Colonic mucosa (tissue), 4 donors: ENCODE results near the gene NOP14. TPM values are rescaled to one million over a fixed set of nuclear protein-coding genes. Genes with fewer than 3 reads are reported as not detected.
"Not testable (repeated sequence)": the region's sequence is repeated elsewhere in the genome, so short reads cannot be mapped to it uniquely, and the experiment has no call there.

Experiments
- DNase-seq: peaks from one replicate; pipeline ENCODE4 v3.0.0-alpha.2; 2020
- H3K27ac ChIP-seq: fragments of 200-600 bp; one replicate; pipeline ENCODE4 v1.8.0; 2021
- H3K27me3 ChIP-seq: fragments of 200-600 bp; one replicate; pipeline ENCODE4 v1.8.0; 2021
- H3K36me3 ChIP-seq: fragments of 200-600 bp; one replicate; pipeline ENCODE4 v1.8.0; 2021
- H3K4me1 ChIP-seq: fragments of 200-600 bp; one replicate; pipeline ENCODE4 v1.8.0; 2021; ENCODE audit warnings: mild to moderate bottlenecking
- H3K4me3 ChIP-seq: fragments of 200-600 bp; one replicate; pipeline ENCODE4 v1.8.0; 2021
- H3K9ac ChIP-seq, 2 donors: one replicate each; pipeline ENCODE4 v1.7.0; 2013; ENCODE audit warnings: control low read depth in 2 of 2, low read depth in 2 of 2, low read length in 2 of 2
- H3K9me3 ChIP-seq: fragments of 200-600 bp; one replicate; pipeline ENCODE4 v1.8.0; 2021
- CTCF ChIP-seq: fragments of 200-600 bp; IDR thresholded peaks from one replicate; pipeline ENCODE4 v1.8.0; 2022; ENCODE audit warnings: antibody characterized with exemption, mild to moderate bottlenecking
- intact Hi-C: fragments of 100-400 bp; cut with DNase I; formaldehyde crosslinking; loops from one replicate; pipeline ENCODE4 v1.14.1; 2022
- total RNA-seq, 2 donors: library from RNA; stranded (reverse); fragmentation: NEBNext Ultra II Directional in 1 of 2; extraction: Animal tissue kit (Norgen Biotek cat#: 25700) in 1 of 2; gene quantifications; one replicate each; pipeline ENCODE4 v1.2.1, GENCODE V29; 2021
- donor health status: healthy.
- donor health status: DM: no; HTN: no; CAD: no.
- donor health status: DM: no; HTN: no; CAD: no.

The NOP14 gene
- total RNA-seq, 2 donors from 2014 or later: 16.5 to 40.4 TPM

GRCh38 chr4:2923141-2923551 is 40.1 kb downstream of the NOP14 start:
- no peaks in the 10 kb centered on the region for H3K9me3 ChIP-seq
- no peak for DNase-seq

GRCh38 chr4:2922453-2923101 is 40.6 kb downstream of the NOP14 start:
- H3K9ac ChIP-seq, H3K27ac ChIP-seq, H3K4me1 ChIP-seq, DNase-seq, intact Hi-C loops, H3K27me3 ChIP-seq, H3K4me3 ChIP-seq, H3K9me3 ChIP-seq: not testable (repeated sequence)
- H3K36me3 ChIP-seq: peaks cover 13% of the 10 kb centered on the region

More at GRCh38 chr4:2923141-2923551, 40.1 kb downstream of the NOP14 start:
- intact Hi-C loops: no loop called here
- Histone ChIP-seq H3K36me3 (peaks cover 13% of the 10 kb centered on the region), H3K27me3 (no peaks in the 10 kb centered on the region), H3K9ac (no peak overlapping the region), H3K4me1 (no peaks in the 10 kb centered on the region), H3K4me3 (no peak overlapping the region), H3K27ac (no peak overlapping the region)
- no peak for TF ChIP-seq CTCF

- H3K9me3 ChIP-seq, H3K9ac ChIP-seq, H3K4me3 ChIP-seq, H3K27ac ChIP-seq, H3K27me3 ChIP-seq, intact Hi-C loops, DNase-seq, H3K4me1 ChIP-seq, H3K36me3 ChIP-seq: not testable (repeated sequence)
These were observed 44.5 kb downstream of the NOP14 start for GRCh38 chr4:2918714-2919113.

GRCh38 chr4:2918300-2918699 is 44.9 kb downstream of the NOP14 start:
- H3K27me3 ChIP-seq, H3K9ac ChIP-seq, H3K36me3 ChIP-seq, intact Hi-C loops, H3K9me3 ChIP-seq, H3K4me1 ChIP-seq, H3K27ac ChIP-seq, H3K4me3 ChIP-seq, DNase-seq: not testable (repeated sequence)

- H3K4me3 ChIP-seq, H3K4me1 ChIP-seq, DNase-seq, H3K27ac ChIP-seq, H3K36me3 ChIP-seq, H3K27me3 ChIP-seq, H3K9me3 ChIP-seq, H3K9ac ChIP-seq, intact Hi-C loops: not testable (repeated sequence)
These were observed 46.5 kb downstream of the NOP14 start for GRCh38 chr4:2916696-2917095.

GRCh38 chr4:2915789-2916188 is 47.4 kb downstream of the NOP14 start:
- Histone ChIP-seq H3K9me3 (no peaks in the 10 kb centered on the region), H3K36me3 (no peaks in the 10 kb centered on the region), H3K27ac (no peak overlapping the region), H3K27me3 (no peaks in the 10 kb centered on the region), H3K4me3 (no peak overlapping the region), H3K9ac (no peak overlapping the region), H3K4me1 (no peaks in the 10 kb centered on the region)
- DNase-seq: no peak
- no peak for TF ChIP-seq CTCF
- intact Hi-C loops: no loop called here

GRCh38 chr4:2914256-2915126 is 48.7 kb downstream of the NOP14 start:
- Histone ChIP-seq H3K4me1 (no peaks in the 10 kb centered on the region), H3K9me3 (no peaks in the 10 kb centered on the region), H3K36me3 (no peaks in the 10 kb centered on the region), H3K9ac (no peak overlapping the region), H3K27ac (no peak overlapping the region), H3K4me3 (no peak overlapping the region), H3K27me3 (no peaks in the 10 kb centered on the region)
- intact Hi-C loops: no loop called here
- DNase-seq: no peak
- no peak for TF ChIP-seq CTCF
